Stimulated activated CD4-positive, alpha-beta T cell treated with anti-CD3 and anti-CD28 coated beads, Interleukin-12 subunit alpha, Interleukin-12 subunit beta, amount 100 ng/mL, for 48 hours (primary cell): ENCODE results near the gene CENPP.
"Not testable (repeated sequence)": the region's sequence is repeated elsewhere in the genome, so short reads cannot be mapped to it uniquely, and the experiment has no call there.

ENCODE experiments used
- DNase-seq, 3 donors: peaks; one replicate each; pipeline ENCODE4 v3.0.0-alpha.2; 2020; ENCODE audit warnings: low read depth in 2 of 3, low spot score in 1 of 3

CENPP gene

DNA sequence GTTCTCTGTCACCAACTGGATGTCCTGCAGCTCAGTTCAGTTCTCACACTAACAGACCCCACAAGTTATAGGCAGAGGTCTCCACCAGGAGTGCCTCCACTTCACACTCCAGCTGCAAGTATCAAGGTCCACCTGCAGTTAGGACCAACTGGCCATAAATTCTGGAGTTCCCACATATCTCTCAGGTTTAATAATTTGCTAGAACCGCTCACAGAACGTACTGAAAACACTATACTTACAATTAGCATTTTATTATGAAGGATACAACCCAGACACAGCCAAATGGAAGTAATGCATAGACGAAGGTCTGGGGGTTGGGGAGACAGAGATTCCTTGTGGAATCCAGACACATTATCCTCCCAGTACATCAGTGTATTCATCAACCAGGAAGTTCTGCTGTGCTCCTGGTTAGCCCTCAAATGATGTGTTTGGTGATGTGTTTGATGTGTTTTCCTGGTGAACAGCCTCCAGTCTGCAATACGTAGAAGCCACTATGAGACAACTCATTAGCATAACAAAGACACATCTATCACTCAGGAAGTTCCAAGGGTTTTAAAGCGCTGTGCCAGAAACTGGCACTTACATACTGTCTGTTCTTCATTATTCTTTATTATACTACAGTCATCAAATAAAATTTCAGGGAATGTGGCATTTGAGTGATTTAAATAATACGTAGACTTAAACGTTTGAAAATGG, 53.3 kb downstream of the CENPP start:
- DNase-seq, result no peak

DNA sequence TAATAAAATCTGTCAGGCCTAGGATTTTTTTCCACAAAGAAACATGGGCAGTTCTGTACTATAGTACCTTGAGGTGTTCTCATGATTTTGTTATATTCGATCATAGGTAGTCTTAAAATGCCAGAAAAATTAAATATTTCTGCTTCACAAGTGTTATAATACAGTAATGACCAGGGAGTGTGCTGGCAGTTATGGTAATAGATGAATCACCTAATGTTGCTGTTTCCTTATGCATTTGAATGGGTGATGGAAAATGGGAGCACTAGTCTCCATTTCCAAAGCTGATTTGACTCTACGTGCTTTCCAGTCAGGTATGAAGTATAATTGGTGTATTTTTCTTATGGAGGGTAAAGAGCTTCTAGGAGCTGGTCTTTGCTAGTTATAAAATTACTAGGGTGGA, 54.9 kb downstream of the CENPP start:
- no peak for DNase-seq

DNA sequence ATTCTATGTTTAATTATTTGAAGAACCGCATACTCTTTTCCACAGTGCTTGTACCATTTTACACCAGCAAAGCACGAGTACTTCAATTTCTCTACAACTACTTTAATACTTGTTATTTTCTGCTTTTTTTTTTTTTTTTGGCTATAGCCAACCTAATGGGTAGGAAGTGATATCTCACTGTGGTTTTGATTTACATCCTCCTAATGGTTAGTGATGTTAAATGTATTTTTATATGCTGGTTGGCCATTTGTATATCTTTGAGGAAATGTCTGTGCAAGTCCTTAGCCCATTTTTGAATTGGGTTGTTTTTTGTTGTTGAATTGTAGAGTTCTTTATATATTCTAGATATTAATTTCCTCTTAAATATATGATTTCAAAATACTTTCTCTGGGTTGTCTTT, 56.0 kb downstream of the CENPP start:
- no peak for DNase-seq

DNA sequence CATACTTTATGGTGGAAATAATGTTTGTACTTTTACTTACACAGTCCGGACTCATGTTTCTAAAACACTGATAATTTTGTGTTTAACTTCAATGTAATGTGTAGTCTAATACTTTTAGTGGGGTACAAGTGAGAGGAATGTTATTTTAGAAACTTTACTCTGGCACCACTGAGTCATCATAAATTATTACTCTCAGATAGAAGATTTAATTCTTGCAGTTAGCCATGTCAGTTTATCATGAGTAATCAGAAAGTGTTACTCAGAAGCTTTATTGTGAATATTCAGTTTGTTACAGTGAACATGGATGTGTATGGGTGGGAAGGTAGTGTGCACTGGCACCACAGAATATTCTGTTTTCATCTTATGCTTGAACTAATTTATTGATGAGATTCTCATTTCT, 58.6 kb downstream of the CENPP start:
- DNase-seq, result no peak

DNA sequence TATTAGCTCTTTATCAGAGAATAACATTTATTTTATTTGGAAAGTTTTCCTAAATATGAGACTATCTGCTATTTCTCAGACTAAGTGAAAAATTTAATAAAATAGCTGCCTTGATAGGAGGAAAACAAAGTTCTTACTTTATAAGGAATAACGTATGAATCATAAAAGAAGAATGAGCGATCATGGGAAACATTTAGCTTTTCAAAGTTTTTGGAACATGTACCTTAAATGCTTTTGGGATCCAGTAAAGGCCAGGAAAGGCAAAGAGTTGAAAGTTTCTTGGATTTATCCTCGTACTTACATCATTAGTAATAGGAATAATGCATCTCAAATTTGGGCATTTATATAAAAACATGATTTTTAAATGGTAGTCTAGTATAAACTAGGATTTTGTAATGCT, 59.2 kb downstream of the CENPP start:
- DNase-seq, result no peak

DNA sequence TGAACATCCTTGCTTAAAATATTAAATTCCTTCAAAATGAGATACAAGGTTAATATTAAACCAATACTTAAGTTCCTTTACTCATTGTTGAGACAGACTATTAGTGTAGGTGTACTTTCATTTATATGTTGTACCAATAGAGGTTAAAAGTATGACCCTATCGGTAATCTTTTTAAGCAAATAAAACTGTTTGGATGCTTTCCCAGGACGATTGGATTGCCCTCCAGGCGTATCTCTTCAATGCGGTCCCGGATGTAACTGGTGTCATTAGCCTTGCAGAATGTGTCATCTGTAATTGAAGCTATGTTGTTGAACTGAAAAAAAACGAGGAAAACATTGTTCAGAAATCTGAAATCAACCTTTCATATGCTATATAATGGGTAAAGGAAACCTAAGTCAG, 59.7 kb downstream of the CENPP start:
- DNase-seq, result no peak

DNA sequence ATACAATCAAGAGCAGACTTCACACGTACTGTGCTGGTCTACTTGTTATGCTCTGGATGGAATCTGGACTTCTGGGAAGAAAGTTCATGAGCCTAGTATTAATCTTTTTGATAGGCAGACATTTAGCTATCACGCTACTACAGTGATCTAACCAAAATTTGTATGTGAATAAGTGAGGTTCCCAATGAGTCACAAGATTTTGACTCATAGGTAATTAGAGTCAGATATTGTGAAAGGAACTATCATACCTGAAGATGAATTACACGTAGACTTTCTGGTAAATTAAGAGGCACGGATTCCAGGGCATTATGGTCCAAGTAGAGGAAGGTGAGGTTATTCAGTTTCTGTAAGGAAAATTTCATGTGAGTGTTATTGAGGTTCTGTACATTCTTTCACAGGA, 60.2 kb downstream of the CENPP start:
- DNase-seq, result no peak

DNA sequence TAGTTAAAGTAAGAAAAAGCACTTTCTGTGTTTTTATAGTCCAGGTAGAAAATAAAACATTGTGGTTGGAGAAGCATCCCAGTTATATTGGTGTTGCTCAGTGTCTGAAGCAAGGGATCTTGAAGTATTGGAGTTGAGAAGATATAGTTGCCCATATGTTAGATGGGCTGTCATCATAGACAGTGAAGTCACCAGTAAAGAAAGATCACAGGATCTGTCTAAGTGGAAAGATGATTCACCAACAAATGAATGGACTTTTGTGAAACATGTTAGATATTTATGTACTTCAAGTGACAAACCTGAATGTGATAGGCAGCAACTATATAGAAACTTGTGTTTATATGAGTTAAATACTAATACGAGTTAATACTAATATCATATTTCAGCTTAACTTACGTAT, 66.9 kb downstream of the CENPP start:
- DNase-seq, result no peak

DNA sequence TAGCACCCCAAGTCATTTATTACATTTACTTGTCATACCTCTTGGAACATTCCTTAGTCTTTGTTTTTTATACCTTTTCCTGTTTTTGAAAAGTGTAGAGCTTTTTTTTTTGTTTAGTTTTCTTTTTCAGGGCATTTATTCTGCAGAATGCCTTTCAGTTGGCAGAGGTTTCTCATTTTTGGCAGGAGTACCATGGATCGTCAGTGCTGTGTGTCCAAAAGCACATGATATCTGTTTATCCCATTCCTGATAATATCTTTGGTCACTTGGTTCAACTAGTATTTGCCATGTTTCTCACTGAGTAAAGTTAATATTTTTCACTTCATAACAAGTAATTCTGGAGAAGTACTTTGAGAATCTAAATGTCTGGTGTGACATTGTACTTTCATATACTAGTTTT, 67.9 kb downstream of the CENPP start:
- no peak for DNase-seq

DNA sequence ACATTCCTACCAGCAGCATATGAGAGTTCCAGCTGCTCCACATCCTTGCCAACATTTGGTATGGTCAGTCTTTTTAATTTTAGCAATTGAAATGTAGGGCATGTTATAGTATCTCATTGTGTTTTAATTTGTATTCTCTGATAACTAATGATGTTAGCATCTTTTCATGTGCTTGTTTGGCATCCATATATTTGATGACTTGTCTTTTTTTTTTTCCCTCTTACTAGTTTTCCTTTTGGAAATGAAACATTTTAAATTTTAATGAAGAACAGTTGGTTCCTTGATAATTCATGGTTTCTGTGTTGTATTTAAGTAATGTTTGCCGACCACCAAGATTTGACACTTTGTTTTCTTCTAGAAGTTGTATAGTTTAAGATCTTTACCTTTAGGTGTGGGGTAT, 69.9 kb downstream of the CENPP start:
- DNase-seq, result no peak

DNA sequence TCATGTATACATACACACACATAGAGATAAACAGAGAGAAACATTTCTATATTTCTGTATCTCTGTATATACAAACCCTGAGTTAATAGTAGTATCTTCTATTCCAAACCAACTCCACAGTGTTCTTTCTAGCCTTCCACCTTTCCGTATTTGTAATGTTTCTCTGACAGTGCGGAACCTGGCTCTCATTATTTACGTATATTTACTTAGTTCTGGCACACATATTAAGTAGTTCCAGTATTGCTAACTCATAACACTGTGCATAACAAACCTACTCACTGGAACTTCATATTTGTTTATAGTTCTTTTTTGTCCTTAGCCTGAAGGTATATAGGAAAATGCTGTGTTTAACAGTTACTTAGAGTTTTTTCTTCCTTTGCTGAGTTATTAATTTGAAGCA, 72.1 kb downstream of the CENPP start:
- DNase-seq, result no peak

DNA sequence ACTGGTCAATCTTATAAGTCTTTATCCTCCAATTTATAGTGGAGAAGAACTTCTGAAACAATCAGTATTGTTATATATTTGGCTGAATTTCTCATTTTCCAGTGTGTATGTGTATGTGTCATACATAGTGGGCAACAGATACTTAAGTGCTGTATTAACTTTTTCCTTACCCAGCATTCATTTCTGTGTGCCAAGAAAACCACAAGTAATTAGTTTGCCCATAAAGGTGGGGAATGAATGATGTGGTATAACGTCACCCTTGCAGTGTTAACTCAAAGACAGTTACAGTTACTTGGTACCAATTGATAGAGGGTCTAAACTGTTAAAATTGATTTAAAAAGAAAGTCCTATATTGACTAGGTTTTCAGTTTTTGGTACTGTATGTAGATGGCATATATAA, 76.6 kb downstream of the CENPP start:
- no peak for DNase-seq

DNA sequence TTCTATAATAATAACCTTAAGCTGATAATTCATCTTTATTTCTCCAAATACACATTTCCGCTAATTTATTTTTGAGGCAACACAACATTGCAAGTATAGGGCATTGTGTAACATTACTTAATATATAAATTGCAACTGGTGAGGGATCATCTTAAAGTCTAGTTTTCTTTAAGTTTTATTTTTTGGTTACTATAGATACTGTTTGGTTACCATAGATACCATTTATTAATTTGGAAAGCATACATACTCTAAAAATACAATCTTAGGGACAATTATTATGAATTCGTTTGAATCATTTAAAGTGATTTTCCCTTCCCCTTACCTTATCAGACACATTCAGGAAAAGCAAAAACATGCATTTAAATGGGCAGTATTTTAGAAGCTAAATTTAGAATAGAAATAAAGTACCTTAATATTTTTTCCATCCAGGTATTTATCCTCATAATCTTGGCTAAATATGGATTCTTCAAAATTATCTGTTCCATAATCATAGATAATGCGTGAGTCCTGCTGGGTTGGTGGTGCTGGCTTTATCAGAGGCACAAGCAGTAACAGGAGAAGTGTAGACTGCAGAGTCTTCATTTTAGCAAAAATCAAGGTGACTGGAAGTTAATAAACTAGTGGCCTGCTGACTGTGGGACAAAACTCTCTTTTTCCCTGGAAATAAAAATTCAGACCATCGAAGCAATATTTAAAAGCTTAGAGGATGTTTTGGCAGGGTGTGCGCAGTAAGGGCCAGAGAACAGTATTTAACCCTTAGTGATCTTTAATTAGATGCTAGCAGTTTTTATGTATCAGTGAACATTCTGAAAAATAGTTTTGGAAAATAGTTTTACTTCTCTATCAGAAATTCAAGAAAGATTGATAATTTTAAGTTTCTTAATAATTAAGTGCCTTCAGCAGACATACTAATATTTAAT, 77.3 kb downstream of the CENPP start:
- no peak for DNase-seq

DNA sequence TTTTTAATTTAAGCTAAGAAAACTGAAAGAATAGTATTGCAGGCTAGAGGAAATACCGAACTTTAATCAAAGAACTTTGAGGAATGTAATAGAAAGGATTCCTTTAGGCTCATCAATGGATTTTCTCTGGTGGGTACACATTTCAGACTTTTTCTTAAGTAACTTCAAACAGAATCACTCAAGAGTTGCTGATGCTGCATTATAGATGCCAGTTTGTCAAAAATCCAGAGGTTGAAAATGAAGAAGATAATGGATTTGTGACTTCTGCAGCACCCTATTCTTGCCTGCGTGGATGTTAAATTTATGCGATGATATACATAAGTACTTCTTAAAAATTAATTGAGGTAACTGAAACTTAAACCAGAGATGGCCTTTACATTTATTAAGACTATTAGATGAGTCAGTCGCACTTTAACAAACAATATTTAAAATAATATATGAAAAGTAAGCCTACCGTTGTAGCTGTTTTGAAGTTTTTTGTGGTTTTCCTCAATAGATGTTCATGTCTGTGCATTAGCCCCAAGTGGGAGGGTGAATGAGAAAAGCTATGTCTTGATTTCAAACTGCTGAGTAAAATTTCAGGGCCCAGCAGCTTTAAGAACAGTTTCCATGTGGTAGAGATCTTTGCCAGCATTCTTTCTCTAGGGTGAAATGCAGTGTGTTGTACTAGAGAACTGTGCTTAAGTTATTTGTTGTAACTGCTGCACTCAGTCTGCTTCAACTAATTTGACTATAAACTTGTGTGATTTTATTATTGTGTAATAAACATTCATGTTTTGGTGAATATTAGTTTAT, 78.5 kb downstream of the CENPP start, which contains the start of gene OGN:
Gene OGN (minus strand): TSS at position 537 of the 795 bp plus-strand sequence. CDS start 1,171 bp downstream, outside the sequence.
- DNase-seq, result no peak

DNA sequence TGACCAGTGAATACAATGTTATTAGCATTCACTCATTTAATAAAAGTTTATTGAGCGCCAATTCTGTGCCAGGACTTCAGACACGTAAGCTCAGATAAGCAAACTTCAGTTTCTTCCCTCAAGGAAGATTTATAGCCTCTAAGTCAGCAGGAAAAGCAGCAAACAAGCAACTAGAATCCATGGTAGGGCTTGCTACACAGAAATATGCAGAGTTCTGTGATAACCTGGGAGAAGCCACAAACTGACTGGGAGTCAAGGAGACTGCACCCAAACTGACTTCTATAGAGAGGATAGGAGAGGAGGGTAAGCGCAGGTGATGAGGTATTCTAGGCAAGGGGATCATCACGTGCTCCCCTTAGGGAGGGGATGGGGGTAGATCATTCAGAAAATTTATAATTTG, 80.1 kb downstream of the CENPP start:
- DNase-seq, result no peak

DNA sequence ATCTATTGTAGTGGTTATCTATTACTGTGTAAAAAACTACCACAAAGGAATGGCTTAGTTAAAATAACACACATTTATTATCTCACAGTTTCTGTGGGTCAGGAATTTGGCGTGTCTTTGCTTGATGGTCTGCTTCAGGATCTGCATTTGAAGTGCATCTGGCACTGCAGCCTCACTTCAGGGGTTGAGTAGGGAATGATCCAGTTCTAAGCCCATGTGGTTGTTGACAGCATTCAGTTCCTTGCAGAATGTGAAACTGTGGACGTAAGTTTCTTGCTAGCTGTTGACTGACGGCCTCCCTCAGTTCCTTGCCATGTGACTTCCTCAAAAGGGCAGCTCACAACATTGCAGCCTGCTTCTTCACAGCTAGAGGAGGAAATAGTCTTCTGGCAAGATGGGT, 80.7 kb downstream of the CENPP start:
- DNase-seq, result peak in 1 of 3 donors; percentile 1

DNA sequence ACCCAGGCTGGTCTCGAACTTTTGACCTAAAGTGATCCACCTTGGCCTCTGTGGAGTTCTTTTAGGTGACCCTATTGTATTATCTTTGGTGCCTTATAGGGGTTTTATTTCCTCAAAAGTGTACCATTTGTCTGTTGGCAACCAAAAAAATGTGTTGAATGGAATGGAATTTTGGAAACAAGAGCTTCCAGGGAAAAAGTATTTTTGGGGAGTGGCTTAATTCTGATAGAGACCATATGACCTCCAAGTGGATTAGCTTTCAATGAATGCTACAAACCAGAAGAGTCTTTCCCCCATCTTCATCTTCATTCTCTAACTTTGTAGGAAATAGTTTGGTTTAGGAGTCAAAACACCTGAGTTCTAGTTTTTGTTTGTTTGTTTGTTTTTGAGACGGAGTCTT, 82.1 kb downstream of the CENPP start:
- DNase-seq, result no peak

DNA sequence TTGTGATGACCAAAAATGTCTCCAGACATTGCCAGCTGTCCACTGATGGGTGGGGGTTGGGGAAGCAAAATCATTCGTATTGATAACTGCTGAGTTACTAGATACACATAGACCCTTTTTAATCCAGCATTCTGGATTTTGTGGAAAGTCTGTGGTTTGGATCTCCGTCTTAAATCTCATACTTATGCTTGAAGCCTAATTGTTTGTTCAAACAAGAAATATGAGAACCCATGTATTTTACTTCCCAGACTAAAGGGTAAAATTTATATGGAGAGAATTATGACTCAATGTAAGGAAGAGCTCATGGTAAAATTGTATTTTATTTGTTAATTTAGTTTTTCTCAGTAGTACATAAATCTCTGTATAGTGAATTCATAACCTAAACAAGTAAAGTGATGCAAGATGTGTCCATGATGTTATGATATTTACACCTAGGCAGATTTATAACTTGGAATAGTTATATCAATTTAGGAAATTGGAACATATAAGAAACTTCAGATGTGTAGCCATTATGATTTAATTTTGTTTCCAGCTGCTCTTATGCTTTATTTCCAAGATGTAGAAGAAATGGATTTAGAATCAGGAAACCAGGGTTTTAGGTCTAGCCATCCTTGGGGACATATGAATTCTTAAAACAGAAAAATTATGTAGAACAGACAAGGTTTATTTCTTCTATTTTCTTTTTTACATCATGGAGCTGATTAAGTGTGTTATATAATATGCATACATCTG, 83.2 kb downstream of the CENPP start:
- DNase-seq, result no peak

DNA sequence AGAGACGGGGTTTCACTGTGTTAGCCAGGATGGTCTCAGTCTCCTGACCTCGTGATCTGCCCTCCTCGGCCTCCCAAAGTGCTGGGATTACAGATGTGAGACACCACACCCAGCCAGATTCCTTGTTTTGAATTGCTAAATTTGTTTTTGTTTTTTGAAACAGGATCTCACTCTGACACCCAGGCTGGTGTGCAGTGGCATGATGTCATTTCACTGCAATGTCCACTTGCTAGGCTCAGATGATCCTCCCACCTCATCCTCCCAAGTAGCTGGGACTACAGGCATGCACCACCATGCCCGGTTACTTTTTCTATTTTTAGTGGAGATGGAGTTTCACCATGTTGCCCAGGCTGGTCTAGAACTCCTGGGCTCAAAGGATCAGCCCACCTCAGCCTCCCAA, 85.4 kb downstream of the CENPP start:
- not testable (repeated sequence) for DNase-seq

DNA sequence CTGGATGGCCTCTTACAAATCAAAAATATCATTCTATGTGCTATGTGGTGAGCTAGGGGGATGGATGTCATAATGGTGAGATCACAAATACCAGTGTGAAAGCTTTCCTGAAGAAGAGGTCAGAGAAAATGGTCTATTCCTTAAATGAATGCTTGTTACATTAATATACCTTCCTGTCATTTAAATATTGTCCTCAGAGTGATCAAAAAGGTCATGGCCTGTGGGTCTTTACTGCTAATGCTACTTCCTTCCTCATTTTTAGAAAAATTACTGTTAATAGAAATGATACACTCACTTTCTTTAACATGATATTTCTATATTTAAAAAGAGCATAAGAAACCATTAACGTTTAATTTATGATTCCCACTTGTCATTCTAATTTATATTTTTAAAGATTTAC, 88.8 kb downstream of the CENPP start:
- no peak for DNase-seq
